WERI-Rb-1 (cell line): ENCODE measurements around the gene FEM1B.

Source experiments
- DNase-seq: peaks from one replicate; pipeline ENCODE4 v3.0.0-alpha.2; 2020
- H3K27ac ChIP-seq: fragments of 250-450 bp; sonication (Bioruptor Pico); 2 replicates; pipeline ENCODE4 v1.5.1; 2020; ENCODE audit warnings: mild to moderate bottlenecking, moderate library complexity
- H3K27me3 ChIP-seq: fragments of 250-450 bp; sonication (Bioruptor Pico); 2 replicates; pipeline ENCODE4 v1.5.1; 2021; ENCODE audit warnings: mild to moderate bottlenecking, low read depth, moderate library complexity; ENCODE audit not compliant: insufficient read depth, severe bottlenecking
- H3K36me3 ChIP-seq: fragments of 250-450 bp; sonication (Bioruptor Pico); 2 replicates; pipeline ENCODE4 v1.5.1; 2020; ENCODE audit warnings: mild to moderate bottlenecking, moderate library complexity
- H3K4me3 ChIP-seq: 2 replicates; pipeline ENCODE4 v1.5.1; 2011; ENCODE audit warnings: low read depth, mild to moderate bottlenecking, control low read depth, low read length
- H3K9me3 ChIP-seq: fragments of 250-450 bp; sonication (Bioruptor Pico); 2 replicates; pipeline ENCODE4 v1.5.1; 2021; ENCODE audit warnings: mild to moderate bottlenecking, moderate library complexity; ENCODE audit not compliant: severe bottlenecking
- CTCF ChIP-seq: IDR thresholded peaks from 2 replicates; pipeline ENCODE4 v1.5.1; 2011; ENCODE audit warnings: low read depth, mild to moderate bottlenecking, control low read depth, inconsistent platforms, low read length

The FEM1B gene

GRCh38 chr15:68335251-68335650, 57.7 kb downstream of the FEM1B start:
- Histone ChIP-seq H3K36me3 (no peaks in the 10 kb centered on the region), H3K4me3 (no peak overlapping the region), H3K27ac (no peak overlapping the region), H3K27me3 (no peaks in the 10 kb centered on the region), H3K9me3 (no peaks in the 10 kb centered on the region)
- no peak for TF ChIP-seq CTCF
- DNase-seq = no peak

GRCh38 chr15:68335655-68336054, 58.1 kb downstream of the FEM1B start:
- no peaks in the 10 kb centered on the region for H3K27me3 ChIP-seq
- no peak overlapping the region for H3K4me3 ChIP-seq
- H3K36me3 ChIP-seq = no peaks in the 10 kb centered on the region
- TF ChIP-seq CTCF = no peak
- no peaks in the 10 kb centered on the region for H3K9me3 ChIP-seq
- H3K27ac ChIP-seq = no peak overlapping the region
- no peak for DNase-seq

- Histone ChIP-seq H3K36me3 (no peaks in the 10 kb centered on the region), H3K4me3 (no peak overlapping the region), H3K27me3 (no peaks in the 10 kb centered on the region), H3K27ac (no peak overlapping the region), H3K9me3 (no peaks in the 10 kb centered on the region)
- DNase-seq = no peak
- no peak for TF ChIP-seq CTCF
These were observed 59.0 kb downstream of the FEM1B start for GRCh38 chr15:68336516-68336915.

- Histone ChIP-seq H3K27me3 (no peaks in the 10 kb centered on the region), H3K9me3 (no peaks in the 10 kb centered on the region), H3K4me3 (no peak overlapping the region), H3K27ac (no peak overlapping the region), H3K36me3 (no peaks in the 10 kb centered on the region)
- no peak for TF ChIP-seq CTCF
- DNase-seq = no peak
These were observed 60.3 kb downstream of the FEM1B start for GRCh38 chr15:68337826-68338225.

GRCh38 chr15:68339481-68339880, 61.9 kb downstream of the FEM1B start:
- Histone ChIP-seq H3K9me3 (no peaks in the 10 kb centered on the region), H3K36me3 (no peaks in the 10 kb centered on the region), H3K27ac (no peak overlapping the region), H3K4me3 (no peak overlapping the region), H3K27me3 (no peaks in the 10 kb centered on the region)
- DNase-seq = no peak
- TF ChIP-seq CTCF = no peak
